Measurements from ENCODE around the gene TSPYL1.
A peak's percentile ranks its signal among the peaks of the same experiment; 100 is the strongest.

GRCh38 chr6:116229287-116229913 lies 50.3 kb downstream of the TSPYL1 start:
- TF ChIP-seq BHLHE40 (IDR thresholded peaks at IDR 0.05; ENCODE audit: borderline replicate concordance), result no peak
- no peak for TF ChIP-seq NFRKB (IDR thresholded peaks at IDR 0.05)
- TF ChIP-seq SP1 (IDR thresholded peaks at IDR 0.05), result no peak
- TF ChIP-seq HDGF (IDR thresholded peaks at IDR 0.05; ENCODE audit: borderline replicate concordance), result no peak
- TF ChIP-seq PKNOX1 (IDR thresholded peaks at IDR 0.05), result peak; percentile 85
- no peak for TF ChIP-seq FOXA1 (IDR thresholded peaks at IDR 0.05)
- TF ChIP-seq L3MBTL2 (conservative IDR thresholded peaks at IDR 0.05), result no peak
- TF ChIP-seq FOXM1 (IDR thresholded peaks at IDR 0.05; ENCODE audit: borderline replicate concordance), result no peak
- TF ChIP-seq LEF1 (IDR thresholded peaks at IDR 0.05; ENCODE audit: borderline replicate concordance), result no peak
- no peak for TF ChIP-seq ARNT (IDR thresholded peaks at IDR 0.05)

Measured in HEK293T (cell line).